CD14-positive monocyte (primary cell): Measurements from ENCODE around the gene FAM50A. TPM values are rescaled to one million over a fixed set of nuclear protein-coding genes. Genes with fewer than 3 reads are reported as not detected.

Experiments used
- DNase-seq, 3 donors: peaks; one replicate each; pipeline ENCODE4 v3.0.0-alpha.2; 2011 to 2022
- H2AFZ ChIP-seq: 2 replicates; pipeline ENCODE4 v1.6.0; 2012; ENCODE audit warnings: mild to moderate bottlenecking, low read depth, low read length, inconsistent platforms; ENCODE audit not compliant: insufficient read depth, poor library complexity, severe bottlenecking
- H3K27ac ChIP-seq, 2 donors: 1 replicate in 1 of 2; 2 replicates in 1 of 2; pipeline ENCODE4 v1.5.1; 2012 to 2013; ENCODE audit warnings: low read length in 2 of 2, control low read depth in 1 of 2, inconsistent platforms in 1 of 2, low read depth in 1 of 2, mild to moderate bottlenecking in 1 of 2
- H3K27me3 ChIP-seq, 2 donors: one replicate each; pipeline versions ENCODE4 v1.6.0 to v1.6.1; 2011 to 2013; ENCODE audit warnings: low read length in 2 of 2; ENCODE audit not compliant: control insufficient read depth in 2 of 2, insufficient read depth in 2 of 2
- H3K36me3 ChIP-seq, 2 donors: replicated peaks in 1 of 2; 1 replicate in 1 of 2; 2 replicates in 1 of 2; pipeline versions ENCODE4 v1.5.1 to v1.6.1; 2012 to 2013; ENCODE audit warnings: low read length in 2 of 2, control low read depth in 1 of 2, inconsistent platforms in 1 of 2, mild to moderate bottlenecking in 1 of 2; ENCODE audit not compliant: insufficient read depth in 2 of 2, control insufficient read depth in 1 of 2
- H3K4me1 ChIP-seq, 2 donors: 1 replicate in 1 of 2; 2 replicates in 1 of 2; pipeline versions ENCODE4 v1.5.1 to v1.6.1; 2012 to 2013; ENCODE audit warnings: low read length in 2 of 2, control low read depth in 1 of 2, inconsistent platforms in 1 of 2, mild to moderate bottlenecking in 1 of 2, moderate library complexity in 1 of 2; ENCODE audit not compliant: insufficient read depth in 2 of 2, control insufficient read depth in 1 of 2
- H3K4me2 ChIP-seq: replicated peaks from 2 replicates; pipeline ENCODE3; 2012; ENCODE audit warnings: low read length, moderate library complexity, mild to moderate bottlenecking; ENCODE audit not compliant: poor library complexity, severe bottlenecking; ENCODE audit errors: extremely low read depth
- H3K4me3 ChIP-seq, 3 experiments: fragments of 200-600 bp in 1 of 3; sonication (generic) in 1 of 3; replicated peaks in 1 of 3; 1 replicate in 2 of 3; 2 replicates in 1 of 3; pipeline ENCODE4 v1.5.1; 2011 to 2013; ENCODE audit warnings: low read length in 3 of 3, mild to moderate bottlenecking in 3 of 3, control low read depth in 2 of 3, low read depth in 2 of 3, inconsistent platforms in 1 of 3, moderate library complexity in 1 of 3
- H3K79me2 ChIP-seq: 2 replicates; pipeline ENCODE4 v1.6.0; 2012; ENCODE audit warnings: mild to moderate bottlenecking, control low read depth, inconsistent platforms, low read length, moderate library complexity; ENCODE audit not compliant: insufficient read depth
- H3K9ac ChIP-seq: 2 replicates; pipeline ENCODE4 v1.6.0; 2017; ENCODE audit warnings: low read length, mild to moderate bottlenecking; ENCODE audit not compliant: insufficient read depth, poor library complexity, severe bottlenecking
- H3K9me3 ChIP-seq, 2 donors: replicated peaks in 1 of 2; 1 replicate in 1 of 2; 2 replicates in 1 of 2; pipeline versions ENCODE4 v1.5.1 to v1.6.1; 2012 to 2013; ENCODE audit warnings: low read length in 2 of 2, control low read depth in 1 of 2; ENCODE audit not compliant: control insufficient read depth in 1 of 2, insufficient read depth in 1 of 2
- H4K20me1 ChIP-seq: 2 replicates; pipeline ENCODE4 v1.6.0; 2012; ENCODE audit warnings: mild to moderate bottlenecking, low read length, control low read depth, moderate library complexity; ENCODE audit not compliant: insufficient read depth
- H3K27ac Mint-ChIP-seq, 7 donors: one replicate each; pipeline ENCODE4 v1.8.0; 2020; ENCODE audit warnings: mild to moderate bottlenecking in 7 of 7, mixed read lengths in 7 of 7, moderate library complexity in 6 of 7, inconsistent platforms in 2 of 7
- H3K27me3 Mint-ChIP-seq, 3 donors: one replicate each; pipeline ENCODE4 v1.8.0; 2021 to 2022; ENCODE audit warnings: low read depth in 3 of 3, mild to moderate bottlenecking in 3 of 3, mixed read lengths in 3 of 3, moderate library complexity in 3 of 3, inconsistent platforms in 1 of 3
- H3K36me3 Mint-ChIP-seq, 2 donors: one replicate each; pipeline ENCODE4 v1.8.0; 2020; ENCODE audit warnings: mixed read lengths in 2 of 2, inconsistent platforms in 1 of 2, mild to moderate bottlenecking in 1 of 2
- H3K4me1 Mint-ChIP-seq: one replicate; pipeline ENCODE4 v1.8.0; 2020; ENCODE audit warnings: mild to moderate bottlenecking, mixed read lengths
- H3K4me3 Mint-ChIP-seq, 2 donors: one replicate each; pipeline ENCODE4 v1.8.0; 2020; ENCODE audit warnings: mild to moderate bottlenecking in 2 of 2, mixed read lengths in 2 of 2, moderate library complexity in 1 of 2
- H3K9me3 Mint-ChIP-seq, 7 donors: one replicate each; pipeline ENCODE4 v1.8.0; 2020 to 2022; ENCODE audit warnings: mixed read lengths in 7 of 7, mild to moderate bottlenecking in 6 of 7, moderate library complexity in 6 of 7, inconsistent platforms in 2 of 7
- WGBS: methylation state at CpG from one replicate; pipeline ENCODE4 v1.1.5; 2013; ENCODE audit warnings: missing lambda C conversion rate; ENCODE audit not compliant: insufficient coverage; 5-methylcytosine and 5-hydroxymethylcytosine counted together
- intact Hi-C, 2 donors: fragments of 100-400 bp; cut with micrococcal nuclease; formaldehyde crosslinking; loops; one replicate each; pipeline versions ENCODE4 v1.15.0 to v1.15.1; 2023
- polyA plus RNA-seq, 3 donors: library from polyadenylated mRNA; depleted of rRNA in 1 of 3; unstranded in 2 of 3; stranded (reverse) in 1 of 3; fragments of 300-500 nt in 2 of 3; fragments of >200 nt in 1 of 3; fragmentation: Illumina TruSeq in 2 of 3; gene quantifications; 1 replicate in 2 of 3; 2 replicates in 1 of 3; pipeline ENCODE4 v1.2.3, GENCODE V29; 2012 to 2021
- TF ChIP-seq, protein P1 (sequence below): fragments of 200-600 bp; IDR thresholded peaks from one replicate; pipeline ENCODE4 v1.8.0; 2022; ENCODE audit warnings: antibody characterized with exemption, mild to moderate bottlenecking

The FAM50A gene
- polyA plus RNA-seq, 3 donors, result 23.9 to 88.9 (median 46.4) TPM

DNA sequence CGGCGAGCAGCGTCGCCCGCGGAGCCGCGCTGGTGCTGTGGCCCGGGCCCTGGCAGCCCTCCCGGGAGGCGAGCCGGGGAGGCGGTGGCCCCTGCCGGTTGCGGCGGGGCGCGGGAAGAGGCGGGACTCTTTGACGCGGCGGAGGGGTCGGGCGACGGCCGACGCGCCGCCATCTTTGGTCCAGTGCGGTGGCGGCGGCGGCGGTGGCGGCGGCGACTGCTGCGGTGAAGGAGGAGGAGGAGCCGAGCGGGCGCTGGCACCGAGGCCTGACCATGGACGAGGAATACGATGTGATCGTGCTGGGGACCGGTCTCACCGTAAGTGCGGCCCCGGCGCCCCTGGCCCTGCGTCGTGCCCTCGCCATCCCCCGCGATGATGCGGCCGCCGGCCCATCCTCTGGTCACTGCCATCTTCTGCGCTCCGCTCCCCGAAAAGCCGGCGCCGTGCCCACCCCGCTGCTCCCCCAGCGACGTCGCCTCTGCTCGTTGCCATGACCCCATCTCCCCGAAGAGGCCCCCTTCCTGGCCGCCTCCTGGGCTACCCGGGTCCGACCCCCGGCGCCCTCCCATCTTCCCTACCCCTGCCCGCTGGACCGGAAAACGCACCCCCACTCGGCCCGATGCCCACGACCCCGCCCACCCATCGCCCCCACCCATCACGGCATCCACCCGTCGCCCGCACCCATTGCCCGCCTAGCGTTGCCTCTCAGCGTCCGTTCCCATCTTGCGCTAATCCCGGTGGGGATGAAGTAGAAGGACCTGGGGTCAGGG, 6.8 kb upstream of the FAM50A start, which contains the start of gene GDI1:
GDI1 (plus strand) TSS at position 172 of the 770 bp plus-strand sequence; CDS start at position 273, 101 bp downstream.
- TF ChIP-seq, protein P1, sequence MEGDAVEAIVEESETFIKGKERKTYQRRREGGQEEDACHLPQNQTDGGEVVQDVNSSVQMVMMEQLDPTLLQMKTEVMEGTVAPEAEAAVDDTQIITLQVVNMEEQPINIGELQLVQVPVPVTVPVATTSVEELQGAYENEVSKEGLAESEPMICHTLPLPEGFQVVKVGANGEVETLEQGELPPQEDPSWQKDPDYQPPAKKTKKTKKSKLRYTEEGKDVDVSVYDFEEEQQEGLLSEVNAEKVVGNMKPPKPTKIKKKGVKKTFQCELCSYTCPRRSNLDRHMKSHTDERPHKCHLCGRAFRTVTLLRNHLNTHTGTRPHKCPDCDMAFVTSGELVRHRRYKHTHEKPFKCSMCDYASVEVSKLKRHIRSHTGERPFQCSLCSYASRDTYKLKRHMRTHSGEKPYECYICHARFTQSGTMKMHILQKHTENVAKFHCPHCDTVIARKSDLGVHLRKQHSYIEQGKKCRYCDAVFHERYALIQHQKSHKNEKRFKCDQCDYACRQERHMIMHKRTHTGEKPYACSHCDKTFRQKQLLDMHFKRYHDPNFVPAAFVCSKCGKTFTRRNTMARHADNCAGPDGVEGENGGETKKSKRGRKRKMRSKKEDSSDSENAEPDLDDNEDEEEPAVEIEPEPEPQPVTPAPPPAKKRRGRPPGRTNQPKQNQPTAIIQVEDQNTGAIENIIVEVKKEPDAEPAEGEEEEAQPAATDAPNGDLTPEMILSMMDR, result no peak
- Histone ChIP-seq H3K27ac (peak within 1 kb of the TSS; percentile 44 to 66), H3K4me1 (peaks cover 16 to 24% of the 10 kb centered on the region in 2 donors), H3K9me3 (peaks cover 0 to 5% of the 10 kb centered on the region in 2 donors), H3K79me2 (peaks cover 42% of the 10 kb centered on the region), H3K4me3 (peak within 1 kb of the TSS; percentile 53 to 75 (median 55)), H4K20me1 (peaks cover 15% of the 10 kb centered on the region), H3K4me2 (peak within 1 kb of the TSS; percentile 75), H3K9ac (peak within 1 kb of the TSS; percentile 60), H2AFZ (no peak within 1 kb of the TSS), H3K27me3 (no peaks in the 10 kb centered on the region), H3K36me3 (peaks cover 60 to 66% of the 10 kb centered on the region in 2 donors)
- Mint-ChIP-seq H3K4me3 (peak within 1 kb of the TSS; percentile 85 to 86), H3K36me3 (peaks cover 60 to 76% of the 10 kb centered on the region in 2 donors), H3K4me1 (peaks cover 20% of the 10 kb centered on the region), H3K27me3 (peaks cover 0 to 15% (median 0%) of the 10 kb centered on the region in 3 donors), H3K9me3 (peaks cover 0 to 17% (median 11%) of the 10 kb centered on the region in 7 donors), H3K27ac (peak within 1 kb of the TSS; percentile 77 to 89 (median 80))
- under 1% methylated on average over 59 of the region's 93 CpGs for WGBS
- intact Hi-C loops, result loop anchor here in 1 of 2 donors (5.0 kb wide), 1 partner anchor 35 kb away; no protein-coding TSS in a partner anchor
- peak; percentile 33 to 63 (median 44) for DNase-seq

DNA sequence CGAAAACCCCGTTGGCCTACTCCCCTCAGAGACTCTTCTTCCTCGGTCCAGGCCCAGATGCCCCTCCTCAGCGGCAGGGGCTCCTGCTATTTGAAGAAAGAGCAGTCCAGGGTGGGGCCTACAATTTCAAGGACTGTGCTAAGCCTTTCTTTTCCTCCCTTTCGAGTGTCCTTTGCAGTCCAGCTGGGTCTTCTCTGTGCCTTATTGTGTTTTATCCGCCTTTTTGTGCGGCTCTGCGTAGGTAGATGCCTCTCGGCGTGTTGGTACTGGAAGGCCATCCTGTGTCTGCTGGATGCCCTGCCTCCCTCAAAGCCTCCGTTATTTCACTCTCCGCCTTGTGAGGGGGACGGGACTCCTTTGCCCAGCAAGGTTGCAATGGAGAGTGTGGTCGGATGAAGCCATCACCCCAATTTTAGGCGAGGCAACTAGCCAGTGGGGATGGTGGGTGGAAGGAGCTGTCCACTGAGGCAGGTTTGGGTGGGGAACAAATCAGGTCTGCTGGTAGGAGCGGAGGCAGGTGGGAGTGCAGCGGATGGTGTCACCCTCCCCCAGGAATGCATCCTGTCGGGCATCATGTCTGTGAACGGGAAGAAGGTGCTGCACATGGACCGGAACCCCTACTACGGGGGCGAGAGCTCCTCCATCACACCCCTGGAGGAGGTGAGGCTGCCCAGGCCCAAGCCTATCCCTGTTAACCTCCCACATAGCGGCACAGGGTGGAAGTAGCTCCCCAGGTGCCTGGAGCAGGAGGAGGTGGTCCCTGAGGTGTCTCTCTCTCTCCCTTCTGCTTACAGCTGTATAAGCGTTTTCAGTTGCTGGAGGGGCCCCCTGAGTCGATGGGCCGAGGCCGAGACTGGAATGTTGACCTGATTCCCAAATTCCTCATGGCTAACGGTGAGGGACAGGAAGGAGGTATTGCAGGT, 5.7 kb upstream of the FAM50A start:
- Mint-ChIP-seq H3K4me3 (peak overlapping the region; percentile 85 to 86), H3K9me3 (peaks cover 0 to 17% (median 11%) of the 10 kb centered on the region in 7 donors), H3K36me3 (peaks cover 58 to 74% of the 10 kb centered on the region in 2 donors), H3K4me1 (peaks cover 20% of the 10 kb centered on the region), H3K27ac (peak overlapping the region in 6 of 7 donors; percentile 40 to 79 (median 66)), H3K27me3 (peaks cover 0 to 18% (median 0%) of the 10 kb centered on the region in 3 donors)
- no peak for DNase-seq
- Histone ChIP-seq H3K4me1 (peaks cover 14 to 22% of the 10 kb centered on the region in 2 donors), H3K36me3 (peaks cover 55 to 62% of the 10 kb centered on the region in 2 donors), H3K4me2 (peak overlapping the region; percentile 75), H3K9ac (peak overlapping the region; percentile 60), H3K27me3 (no peaks in the 10 kb centered on the region), H3K27ac (no peak overlapping the region), H3K79me2 (peaks cover 35% of the 10 kb centered on the region), H3K9me3 (peaks cover 0 to 5% of the 10 kb centered on the region in 2 donors), H4K20me1 (peaks cover 15% of the 10 kb centered on the region), H3K4me3 (peak overlapping the region; percentile 53 to 75 (median 55)), H2AFZ (no peak overlapping the region)
- intact Hi-C loops, result loop anchor here in 1 of 2 donors (5.0 kb wide), 1 partner anchor 36 kb away; no protein-coding TSS in a partner anchor
- TF ChIP-seq, protein P1, result no peak
- WGBS, result 80% methylated on average over 2 of the region's 28 CpGs
